GM18505 (cell line): ENCODE data around the gene PRPSAP1.
"Not testable (repeated sequence)": the region's sequence is repeated elsewhere in the genome, so short reads cannot be mapped to it uniquely, and the experiment has no call there.

ENCODE experiments used
- ATAC-seq: cut with Tn5 transposase; IDR thresholded peaks from one replicate; pipeline ENCODE4 v1.9.1; 2021; ENCODE audit not compliant: unreplicated experiment
- POLR2A ChIP-seq: IDR thresholded peaks from 4 replicates; pipeline ENCODE4 v1.6.1; 2011; ENCODE audit warnings: borderline replicate concordance; ENCODE audit not compliant: insufficient read depth, insufficient read length; ENCODE audit errors: extremely low read depth

PRPSAP1 gene

GRCh38 chr17:76371656-76372628, 18.2 kb upstream of the PRPSAP1 start:
- ATAC-seq: no peak

GRCh38 chr17:76370261-76370993, 16.7 kb upstream of the PRPSAP1 start:
- no peak for TF ChIP-seq POLR2A
- no peak for ATAC-seq

More at GRCh38 chr17:76371656-76372628, 18.2 kb upstream of the PRPSAP1 start:
- no peak for TF ChIP-seq POLR2A

- no peak for TF ChIP-seq POLR2A
- no peak for ATAC-seq
Measured at GRCh38 chr17:76369804-76370203, 16.1 kb upstream of the PRPSAP1 start.

- TF ChIP-seq POLR2A: no peak
- no peak for ATAC-seq
Measured at GRCh38 chr17:76369379-76369778, 15.7 kb upstream of the PRPSAP1 start.

GRCh38 chr17:76368545-76368944, 14.8 kb upstream of the PRPSAP1 start:
- no peak for ATAC-seq
- TF ChIP-seq POLR2A: no peak

- no peak for TF ChIP-seq POLR2A
- no peak for ATAC-seq
Measured at GRCh38 chr17:76367642-76368041, 13.9 kb upstream of the PRPSAP1 start.

GRCh38 chr17:76366247-76366646, 12.5 kb upstream of the PRPSAP1 start:
- TF ChIP-seq POLR2A: no peak
- no peak for ATAC-seq

GRCh38 chr17:76365256-76365903, 11.7 kb upstream of the PRPSAP1 start:
- TF ChIP-seq POLR2A: no peak
- ATAC-seq: no peak

- ATAC-seq: no peak
- no peak for TF ChIP-seq POLR2A
Measured at GRCh38 chr17:76363107-76363842, 9.6 kb upstream of the PRPSAP1 start.

- no peak for ATAC-seq
- TF ChIP-seq POLR2A: no peak
Measured at GRCh38 chr17:76360461-76360860, 6.7 kb upstream of the PRPSAP1 start.

GRCh38 chr17:76359776-76360175, 6.1 kb upstream of the PRPSAP1 start:
- ATAC-seq: not testable (repeated sequence)

GRCh38 chr17:76359375-76359774, 5.7 kb upstream of the PRPSAP1 start:
- no peak for ATAC-seq
- no peak for TF ChIP-seq POLR2A

GRCh38 chr17:76357597-76358158, 4.0 kb upstream of the PRPSAP1 start:
- TF ChIP-seq POLR2A: no peak
- ATAC-seq: no peak

- TF ChIP-seq POLR2A: no peak
- ATAC-seq: no peak
Measured at GRCh38 chr17:76356803-76357456, 3.2 kb upstream of the PRPSAP1 start.
